SH-SY5Y (cell line): ENCODE results near the gene ACKR1.

ENCODE experiments used
- GATA2 ChIP-seq: IDR thresholded peaks from 2 replicates; pipeline ENCODE4 v1.6.1; 2011; ENCODE audit warnings: mild to moderate bottlenecking, low read depth, low read length
- GATA3 ChIP-seq: IDR thresholded peaks from 2 replicates; pipeline ENCODE4 v1.6.1; 2011; ENCODE audit warnings: low read depth, mild to moderate bottlenecking, low read length, moderate library complexity

- TF ChIP-seq GATA2: no peak
- no peak for TF ChIP-seq GATA3
Measured at GRCh38 chr1:159175571-159175970, 29.1 kb upstream of the ACKR1 start.
